GM23338 (cell line): ENCODE measurements around the gene APOB. TPM values are rescaled to one million over a fixed set of nuclear protein-coding genes. Genes with fewer than 3 reads are reported as not detected.

Source experiments
- ATAC-seq: fragments of 200-7000 bp; cut with Tn5 transposase; 3 replicates; pipeline ENCODE4 v1.9.1; 2020
- DNase-seq: peaks from one replicate; pipeline ENCODE4 v3.0.0-alpha.2; 2015; ENCODE audit warnings: low spot score
- H2AFZ ChIP-seq: fragments of 200-600 bp; sonication (generic); 2 replicates; pipeline ENCODE4 v1.8.0; 2016; ENCODE audit warnings: antibody characterized with exemption, mild to moderate bottlenecking, moderate library complexity
- H3F3A ChIP-seq: fragments of 200-600 bp; sonication (generic); replicated peaks from 2 replicates; pipeline ENCODE4 v1.8.0; 2017; ENCODE audit warnings: antibody characterized with exemption, mixed run types, low read depth
- H3K27ac ChIP-seq: fragments of 200-600 bp; sonication (generic); 2 replicates; pipeline ENCODE4 v1.6.1; 2016; ENCODE audit warnings: low read depth
- H3K27me3 ChIP-seq: fragments of 200-600 bp; sonication (generic); 2 replicates; pipeline ENCODE4 v1.8.0; 2016; ENCODE audit warnings: mild to moderate bottlenecking, mixed run types, moderate library complexity; ENCODE audit not compliant: insufficient read depth
- H3K36me3 ChIP-seq: fragments of 200-600 bp; sonication (generic); 2 replicates; pipeline ENCODE4 v1.8.0; 2016; ENCODE audit warnings: mild to moderate bottlenecking; ENCODE audit not compliant: insufficient read depth
- H3K4me1 ChIP-seq: fragments of 200-600 bp; sonication (generic); 2 replicates; pipeline ENCODE4 v1.8.0; 2016; ENCODE audit warnings: mild to moderate bottlenecking, moderate library complexity; ENCODE audit not compliant: insufficient read depth
- H3K4me2 ChIP-seq: fragments of 200-600 bp; sonication (generic); 2 replicates; pipeline ENCODE4 v1.7.1; 2017; ENCODE audit warnings: mixed run types
- H3K4me3 ChIP-seq: fragments of 200-600 bp; sonication (generic); 2 replicates; pipeline ENCODE4 v1.6.1; 2016; ENCODE audit warnings: mixed run types
- H3K79me2 ChIP-seq: fragments of 200-600 bp; sonication (generic); replicated peaks from 2 replicates; pipeline ENCODE4 v1.8.0; 2017; ENCODE audit warnings: mild to moderate bottlenecking; ENCODE audit not compliant: insufficient read depth
- H3K9me2 ChIP-seq: fragments of 200-600 bp; sonication (generic); 2 replicates; pipeline ENCODE4 v1.8.0; 2017; ENCODE audit not compliant: insufficient read depth
- H4K20me1 ChIP-seq: fragments of 200-600 bp; sonication (generic); replicated peaks from 2 replicates; pipeline ENCODE4 v1.8.0; 2017; ENCODE audit warnings: mild to moderate bottlenecking; ENCODE audit not compliant: insufficient read depth
- H3K27ac Mint-ChIP-seq: 2 replicates; pipeline ENCODE4 v1.8.0; 2020; ENCODE audit warnings: inconsistent platforms, mild to moderate bottlenecking, moderate library complexity, mixed read lengths
- H3K27me3 Mint-ChIP-seq: 3 replicates; pipeline ENCODE4 v1.8.0; 2022; ENCODE audit warnings: low read depth, mild to moderate bottlenecking, moderate library complexity, mixed read lengths, inconsistent platforms; ENCODE audit not compliant: insufficient read depth, poor library complexity
- H3K36me3 Mint-ChIP-seq: 3 replicates; pipeline ENCODE4 v1.8.0; 2021; ENCODE audit warnings: low read depth, mild to moderate bottlenecking, inconsistent platforms, moderate library complexity, mixed read lengths
- H3K4me1 Mint-ChIP-seq: 3 replicates; pipeline ENCODE4 v1.8.0; 2020; ENCODE audit warnings: mild to moderate bottlenecking, inconsistent platforms, mixed read lengths
- H3K4me3 Mint-ChIP-seq: 3 replicates; pipeline ENCODE4 v1.8.0; 2021; ENCODE audit warnings: moderate library complexity, mild to moderate bottlenecking, inconsistent platforms, mixed read lengths
- H3K9me3 Mint-ChIP-seq: 3 replicates; pipeline ENCODE4 v1.8.0; 2020; ENCODE audit warnings: moderate library complexity, mild to moderate bottlenecking, inconsistent platforms, mixed read lengths
- EZH2 ChIP-seq: fragments of 200-600 bp; sonication (generic); IDR thresholded peaks from one replicate; pipeline ENCODE4 v1.8.0; 2017; ENCODE audit warnings: antibody characterized with exemption, mild to moderate bottlenecking, low read depth; ENCODE audit not compliant: unreplicated experiment
- EZH2phosphoT487 ChIP-seq: fragments of 200-600 bp; sonication (generic); IDR thresholded peaks from one replicate; pipeline ENCODE4 v1.8.1; 2018; ENCODE audit warnings: antibody characterized with exemption; ENCODE audit not compliant: unreplicated experiment
- JUNB ChIP-seq: IDR thresholded peaks from one replicate; pipeline ENCODE4 v1.6.1; 2016; ENCODE audit warnings: antibody characterized with exemption; ENCODE audit not compliant: unreplicated experiment
- POLR2AphosphoS5 ChIP-seq: IDR thresholded peaks from 2 replicates; pipeline ENCODE4 v1.6.1; 2016; ENCODE audit warnings: antibody characterized with exemption, low read depth
- STAT1 ChIP-seq: IDR thresholded peaks from one replicate; pipeline ENCODE4 v1.6.1; 2016; ENCODE audit warnings: antibody characterized with exemption; ENCODE audit not compliant: unreplicated experiment
- ZNF114 ChIP-seq: fragments of 250-450 bp; sonication (Bioruptor Pico); IDR thresholded peaks from 2 replicates; pipeline ENCODE4 v1.5.0; 2020; ENCODE audit warnings: mild to moderate bottlenecking, moderate library complexity
- ZNF331 ChIP-seq: fragments of 250-450 bp; sonication (Bioruptor Pico); IDR thresholded peaks from 2 replicates; pipeline ENCODE4 v1.5.0; 2020; ENCODE audit warnings: low read depth, mild to moderate bottlenecking, moderate library complexity
- polyA plus RNA-seq: library from polyadenylated mRNA; unstranded; fragments of >200 nt; fragmentation: Nextera tagmentation; extraction: Ambion mirVana; gene quantifications from 2 replicates; pipeline ENCODE4 v1.2.1, GENCODE V29; 2016
- total RNA-seq: library from RNA; depleted of rRNA; stranded (reverse); fragments of >200 nt; shearing (Covaris generic); gene quantifications from 2 replicates; pipeline ENCODE4 v1.2.3, GENCODE V29; 2014
- TF ChIP-seq, protein P1 (sequence below): fragments of 250-450 bp; sonication (Bioruptor Pico); IDR thresholded peaks from 2 replicates; pipeline ENCODE4 v1.5.0; 2020; ENCODE audit warnings: mild to moderate bottlenecking, moderate library complexity
- TF ChIP-seq, protein P2 (sequence below): IDR thresholded peaks from 2 replicates; pipeline ENCODE4 v1.6.1; 2016; ENCODE audit warnings: antibody characterized with exemption
- TF ChIP-seq, protein P3 (sequence below): IDR thresholded peaks from one replicate; pipeline ENCODE4 v1.6.1; 2018; ENCODE audit warnings: antibody characterized with exemption; ENCODE audit not compliant: unreplicated experiment

The APOB gene
- total and polyA plus RNA-seq, 2 experiments from 2014 or later = 0.08 to 0.56 TPM

DNA sequence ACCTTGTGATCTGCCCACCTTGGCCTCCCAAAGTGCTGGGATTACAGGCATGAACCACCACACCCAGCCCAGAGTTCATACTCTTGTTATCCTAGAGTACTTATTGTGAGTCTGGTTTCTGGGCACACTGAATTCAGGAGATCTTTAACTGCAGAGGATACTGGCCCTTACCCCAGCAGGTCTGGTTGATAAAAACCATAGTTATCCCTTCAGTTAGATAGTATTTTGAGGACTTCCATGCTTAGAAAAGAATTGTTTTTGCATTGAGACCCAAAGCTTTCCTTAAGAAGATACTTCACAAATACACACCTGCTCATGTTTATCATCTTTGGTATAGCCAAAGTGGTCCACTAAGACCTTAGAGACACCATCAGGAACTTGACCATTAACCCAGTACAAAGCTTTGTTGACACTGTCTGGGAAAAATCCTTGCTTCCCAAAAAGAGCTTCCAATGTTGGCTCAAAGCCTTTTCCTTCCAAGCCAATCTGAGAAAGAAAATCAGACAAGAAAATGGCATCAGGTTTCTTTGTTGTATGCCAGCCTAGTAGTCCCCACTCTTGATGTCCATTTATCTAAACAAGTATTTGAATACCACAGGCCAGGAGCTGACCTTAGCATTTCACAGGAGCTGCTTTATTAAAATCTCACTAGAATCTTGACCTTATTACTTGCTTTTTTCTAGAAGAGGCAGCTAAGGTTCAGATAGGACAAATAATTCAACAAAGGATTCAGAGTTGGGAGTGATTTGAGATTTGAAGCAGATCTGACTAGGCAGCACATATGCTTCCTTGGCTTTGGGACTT lies 17.2 kb downstream of the APOB start (continued):
- TF ChIP-seq, protein P1, sequence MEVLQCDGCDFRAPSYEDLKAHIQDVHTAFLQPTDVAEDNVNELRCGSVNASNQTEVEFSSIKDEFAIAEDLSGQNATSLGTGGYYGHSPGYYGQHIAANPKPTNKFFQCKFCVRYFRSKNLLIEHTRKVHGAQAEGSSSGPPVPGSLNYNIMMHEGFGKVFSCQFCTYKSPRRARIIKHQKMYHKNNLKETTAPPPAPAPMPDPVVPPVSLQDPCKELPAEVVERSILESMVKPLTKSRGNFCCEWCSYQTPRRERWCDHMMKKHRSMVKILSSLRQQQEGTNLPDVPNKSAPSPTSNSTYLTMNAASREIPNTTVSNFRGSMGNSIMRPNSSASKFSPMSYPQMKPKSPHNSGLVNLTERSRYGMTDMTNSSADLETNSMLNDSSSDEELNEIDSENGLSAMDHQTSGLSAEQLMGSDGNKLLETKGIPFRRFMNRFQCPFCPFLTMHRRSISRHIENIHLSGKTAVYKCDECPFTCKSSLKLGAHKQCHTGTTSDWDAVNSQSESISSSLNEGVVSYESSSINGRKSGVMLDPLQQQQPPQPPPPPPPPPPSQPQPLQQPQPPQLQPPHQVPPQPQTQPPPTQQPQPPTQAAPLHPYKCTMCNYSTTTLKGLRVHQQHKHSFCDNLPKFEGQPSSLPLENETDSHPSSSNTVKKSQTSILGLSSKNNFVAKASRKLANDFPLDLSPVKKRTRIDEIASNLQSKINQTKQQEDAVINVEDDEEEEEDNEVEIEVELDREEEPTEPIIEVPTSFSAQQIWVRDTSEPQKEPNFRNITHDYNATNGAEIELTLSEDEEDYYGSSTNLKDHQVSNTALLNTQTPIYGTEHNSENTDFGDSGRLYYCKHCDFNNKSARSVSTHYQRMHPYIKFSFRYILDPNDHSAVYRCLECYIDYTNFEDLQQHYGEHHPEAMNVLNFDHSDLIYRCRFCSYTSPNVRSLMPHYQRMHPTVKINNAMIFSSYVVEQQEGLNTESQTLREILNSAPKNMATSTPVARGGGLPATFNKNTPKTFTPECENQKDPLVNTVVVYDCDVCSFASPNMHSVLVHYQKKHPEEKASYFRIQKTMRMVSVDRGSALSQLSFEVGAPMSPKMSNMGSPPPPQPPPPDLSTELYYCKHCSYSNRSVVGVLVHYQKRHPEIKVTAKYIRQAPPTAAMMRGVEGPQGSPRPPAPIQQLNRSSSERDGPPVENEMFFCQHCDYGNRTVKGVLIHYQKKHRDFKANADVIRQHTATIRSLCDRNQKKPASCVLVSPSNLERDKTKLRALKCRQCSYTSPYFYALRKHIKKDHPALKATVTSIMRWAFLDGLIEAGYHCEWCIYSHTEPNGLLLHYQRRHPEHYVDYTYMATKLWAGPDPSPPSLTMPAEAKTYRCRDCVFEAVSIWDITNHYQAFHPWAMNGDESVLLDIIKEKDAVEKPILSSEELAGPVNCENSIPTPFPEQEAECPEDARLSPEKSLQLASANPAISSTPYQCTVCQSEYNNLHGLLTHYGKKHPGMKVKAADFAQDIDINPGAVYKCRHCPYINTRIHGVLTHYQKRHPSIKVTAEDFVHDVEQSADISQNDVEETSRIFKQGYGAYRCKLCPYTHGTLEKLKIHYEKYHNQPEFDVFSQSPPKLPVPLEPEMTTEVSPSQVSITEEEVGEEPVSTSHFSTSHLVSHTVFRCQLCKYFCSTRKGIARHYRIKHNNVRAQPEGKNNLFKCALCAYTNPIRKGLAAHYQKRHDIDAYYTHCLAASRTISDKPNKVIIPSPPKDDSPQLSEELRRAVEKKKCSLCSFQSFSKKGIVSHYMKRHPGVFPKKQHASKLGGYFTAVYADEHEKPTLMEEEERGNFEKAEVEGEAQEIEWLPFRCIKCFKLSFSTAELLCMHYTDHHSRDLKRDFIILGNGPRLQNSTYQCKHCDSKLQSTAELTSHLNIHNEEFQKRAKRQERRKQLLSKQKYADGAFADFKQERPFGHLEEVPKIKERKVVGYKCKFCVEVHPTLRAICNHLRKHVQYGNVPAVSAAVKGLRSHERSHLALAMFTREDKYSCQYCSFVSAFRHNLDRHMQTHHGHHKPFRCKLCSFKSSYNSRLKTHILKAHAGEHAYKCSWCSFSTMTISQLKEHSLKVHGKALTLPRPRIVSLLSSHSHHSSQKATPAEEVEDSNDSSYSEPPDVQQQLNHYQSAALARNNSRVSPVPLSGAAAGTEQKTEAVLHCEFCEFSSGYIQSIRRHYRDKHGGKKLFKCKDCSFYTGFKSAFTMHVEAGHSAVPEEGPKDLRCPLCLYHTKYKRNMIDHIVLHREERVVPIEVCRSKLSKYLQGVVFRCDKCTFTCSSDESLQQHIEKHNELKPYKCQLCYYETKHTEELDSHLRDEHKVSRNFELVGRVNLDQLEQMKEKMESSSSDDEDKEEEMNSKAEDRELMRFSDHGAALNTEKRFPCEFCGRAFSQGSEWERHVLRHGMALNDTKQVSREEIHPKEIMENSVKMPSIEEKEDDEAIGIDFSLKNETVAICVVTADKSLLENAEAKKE (CRISPR knock-in tag) = no peak
- TF ChIP-seq JUNB = no peak

DNA sequence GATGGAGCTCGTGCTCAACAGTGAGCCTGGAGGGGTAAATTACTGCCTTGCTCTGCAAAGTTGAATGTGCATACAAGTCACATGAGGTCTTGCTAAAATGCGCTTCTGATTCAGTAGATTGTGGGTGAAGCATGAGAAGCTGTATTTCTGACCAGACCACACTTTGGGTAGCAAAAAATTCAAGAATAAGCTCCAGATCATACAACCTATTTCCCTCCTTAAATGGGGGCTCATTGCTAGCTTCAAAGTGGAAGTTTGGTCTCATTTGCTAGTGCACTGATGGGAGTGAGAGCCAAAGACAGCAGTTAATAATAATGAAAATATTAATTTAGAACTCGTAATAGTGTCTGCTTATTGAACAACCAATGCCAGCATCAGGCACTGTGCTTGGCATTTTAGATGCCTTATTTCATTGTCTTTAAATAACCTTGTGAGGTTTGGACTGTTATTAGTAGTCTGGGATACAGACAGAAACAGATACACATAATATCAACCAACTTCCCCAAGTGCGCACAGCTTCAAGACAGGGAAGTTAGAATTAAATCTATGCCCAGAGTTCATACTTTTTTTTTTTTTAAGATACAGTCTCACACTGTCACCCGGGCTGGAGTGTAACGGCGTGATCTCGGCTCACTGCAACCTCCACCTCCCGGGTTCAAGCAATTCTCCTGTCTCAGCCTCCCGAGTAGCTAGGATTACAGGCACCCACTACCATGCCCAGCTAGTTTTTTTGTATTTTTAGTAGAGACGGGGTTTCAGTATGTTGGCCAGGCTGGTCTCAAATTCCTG lies 18.0 kb downstream of the APOB start:
- Mint-ChIP-seq H3K4me3 (no peak overlapping the region), H3K36me3 (no peaks in the 10 kb centered on the region), H3K27ac (no peak overlapping the region), H3K4me1 (no peaks in the 10 kb centered on the region), H3K27me3 (peaks cover 2% of the 10 kb centered on the region), H3K9me3 (no peaks in the 10 kb centered on the region)
- ATAC-seq (no peak), DNase-seq (no peak)
- Histone ChIP-seq H4K20me1 (no peaks in the 10 kb centered on the region), H3K9me2 (0 out of 2 replicates have a peak, but pooled peaks cover under 1% of the 10 kb centered on the region), H3K4me1 (no peaks in the 10 kb centered on the region), H3K27ac (no peak overlapping the region), H3K4me3 (no peak overlapping the region), H3K79me2 (no peaks in the 10 kb centered on the region), H3K4me2 (no peak overlapping the region), H2AFZ (no peak overlapping the region), H3K27me3 (no peaks in the 10 kb centered on the region), H3F3A (no peaks in the 10 kb centered on the region), H3K36me3 (no peaks in the 10 kb centered on the region)
- TF ChIP-seq EZH2 (no peak), EZH2phosphoT487 (no peak), ZNF331 (CRISPR knock-in tag) (no peak), POLR2AphosphoS5 (no peak), JUNB (no peak), STAT1 (no peak), ZNF114 (CRISPR knock-in tag) (no peak)
- TF ChIP-seq, protein P2, sequence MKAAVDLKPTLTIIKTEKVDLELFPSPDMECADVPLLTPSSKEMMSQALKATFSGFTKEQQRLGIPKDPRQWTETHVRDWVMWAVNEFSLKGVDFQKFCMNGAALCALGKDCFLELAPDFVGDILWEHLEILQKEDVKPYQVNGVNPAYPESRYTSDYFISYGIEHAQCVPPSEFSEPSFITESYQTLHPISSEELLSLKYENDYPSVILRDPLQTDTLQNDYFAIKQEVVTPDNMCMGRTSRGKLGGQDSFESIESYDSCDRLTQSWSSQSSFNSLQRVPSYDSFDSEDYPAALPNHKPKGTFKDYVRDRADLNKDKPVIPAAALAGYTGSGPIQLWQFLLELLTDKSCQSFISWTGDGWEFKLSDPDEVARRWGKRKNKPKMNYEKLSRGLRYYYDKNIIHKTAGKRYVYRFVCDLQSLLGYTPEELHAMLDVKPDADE = no peak
- TF ChIP-seq, protein P3, sequence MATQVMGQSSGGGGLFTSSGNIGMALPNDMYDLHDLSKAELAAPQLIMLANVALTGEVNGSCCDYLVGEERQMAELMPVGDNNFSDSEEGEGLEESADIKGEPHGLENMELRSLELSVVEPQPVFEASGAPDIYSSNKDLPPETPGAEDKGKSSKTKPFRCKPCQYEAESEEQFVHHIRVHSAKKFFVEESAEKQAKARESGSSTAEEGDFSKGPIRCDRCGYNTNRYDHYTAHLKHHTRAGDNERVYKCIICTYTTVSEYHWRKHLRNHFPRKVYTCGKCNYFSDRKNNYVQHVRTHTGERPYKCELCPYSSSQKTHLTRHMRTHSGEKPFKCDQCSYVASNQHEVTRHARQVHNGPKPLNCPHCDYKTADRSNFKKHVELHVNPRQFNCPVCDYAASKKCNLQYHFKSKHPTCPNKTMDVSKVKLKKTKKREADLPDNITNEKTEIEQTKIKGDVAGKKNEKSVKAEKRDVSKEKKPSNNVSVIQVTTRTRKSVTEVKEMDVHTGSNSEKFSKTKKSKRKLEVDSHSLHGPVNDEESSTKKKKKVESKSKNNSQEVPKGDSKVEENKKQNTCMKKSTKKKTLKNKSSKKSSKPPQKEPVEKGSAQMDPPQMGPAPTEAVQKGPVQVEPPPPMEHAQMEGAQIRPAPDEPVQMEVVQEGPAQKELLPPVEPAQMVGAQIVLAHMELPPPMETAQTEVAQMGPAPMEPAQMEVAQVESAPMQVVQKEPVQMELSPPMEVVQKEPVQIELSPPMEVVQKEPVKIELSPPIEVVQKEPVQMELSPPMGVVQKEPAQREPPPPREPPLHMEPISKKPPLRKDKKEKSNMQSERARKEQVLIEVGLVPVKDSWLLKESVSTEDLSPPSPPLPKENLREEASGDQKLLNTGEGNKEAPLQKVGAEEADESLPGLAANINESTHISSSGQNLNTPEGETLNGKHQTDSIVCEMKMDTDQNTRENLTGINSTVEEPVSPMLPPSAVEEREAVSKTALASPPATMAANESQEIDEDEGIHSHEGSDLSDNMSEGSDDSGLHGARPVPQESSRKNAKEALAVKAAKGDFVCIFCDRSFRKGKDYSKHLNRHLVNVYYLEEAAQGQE = no peak
